GM23248 (cell line): ENCODE measurements around the gene PLCB1.

Experiments used
- EZH2 ChIP-seq: fragments of 200-600 bp; sonication (generic); IDR thresholded peaks from 2 replicates; pipeline ENCODE4 v1.6.1; 2018; ENCODE audit warnings: antibody characterized with exemption, mild to moderate bottlenecking; ENCODE audit not compliant: insufficient read depth, poor library complexity, severe bottlenecking
- EZH2phosphoT487 ChIP-seq: fragments of 200-600 bp; sonication (generic); IDR thresholded peaks from 2 replicates; pipeline ENCODE4 v1.6.1; 2018; ENCODE audit warnings: antibody characterized with exemption, moderate library complexity, mild to moderate bottlenecking, low read depth; ENCODE audit not compliant: insufficient read depth

DNA sequence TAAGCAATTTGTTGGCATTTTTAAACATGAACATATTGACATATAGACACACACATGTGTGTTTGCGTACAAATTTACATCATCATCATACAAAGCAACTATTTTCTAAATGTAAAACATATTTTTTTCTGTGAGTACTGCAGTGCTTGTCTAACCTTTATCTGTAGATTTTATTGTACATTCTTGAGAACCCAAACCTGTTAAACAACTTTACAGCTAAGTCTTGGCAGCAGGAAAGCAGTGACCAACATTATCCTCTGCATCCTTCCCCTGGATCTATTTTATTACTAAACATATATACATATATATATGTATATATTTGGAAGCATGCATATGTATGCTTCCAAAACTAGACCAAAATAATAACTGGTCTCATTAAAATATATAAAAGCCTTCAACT is 10.4 kb upstream of the PLCB1 start:
- no peak for TF ChIP-seq EZH2phosphoT487
- no peak for TF ChIP-seq EZH2
